Bone marrow (tissue), 2 donors: Measurements from ENCODE around the gene INPP5A.

Experiments used
- DNase-seq, 2 donors: peaks; one replicate each; lab custom pipeline; 2025; lab: John Stamatoyannopoulos, UW

The INPP5A gene

DNA sequence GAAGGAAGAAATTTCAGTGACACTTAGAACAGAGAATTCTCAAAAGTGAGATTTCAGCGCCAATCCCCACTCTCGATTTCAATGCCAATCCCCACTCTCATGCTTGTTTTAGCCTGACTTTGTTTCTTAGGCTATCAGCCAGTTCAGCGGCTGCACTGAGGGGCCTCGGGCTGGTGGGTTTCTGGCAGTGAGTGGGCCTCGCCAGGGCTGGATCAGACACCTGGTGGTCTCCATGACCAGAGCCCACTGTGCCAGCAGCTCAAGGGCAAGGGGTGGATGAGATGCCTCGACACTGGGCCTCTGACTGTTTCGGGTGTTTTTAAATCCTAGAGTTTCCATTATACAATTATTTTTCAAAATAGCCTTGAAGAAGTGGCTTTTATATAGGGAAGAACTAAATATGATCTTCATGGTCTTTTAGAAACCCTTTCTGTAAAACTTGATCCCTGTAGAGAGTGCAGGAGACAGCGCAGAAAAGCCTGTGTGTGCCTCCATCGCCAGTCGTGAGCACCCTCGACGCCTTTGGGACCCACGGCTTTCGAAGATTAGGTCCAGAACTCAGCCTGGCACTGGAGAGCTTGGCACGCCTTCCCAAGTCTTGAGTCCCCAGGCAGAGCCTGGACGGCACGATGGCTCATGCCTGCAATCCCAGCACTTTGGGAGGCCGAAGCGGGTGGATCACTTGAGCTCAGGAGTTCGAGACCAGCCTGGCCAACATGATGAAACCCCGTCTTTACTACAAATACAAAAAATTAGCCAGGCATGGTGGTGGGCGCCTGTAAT is 76.2 kb downstream of the INPP5A start:
- no peak for DNase-seq

DNA sequence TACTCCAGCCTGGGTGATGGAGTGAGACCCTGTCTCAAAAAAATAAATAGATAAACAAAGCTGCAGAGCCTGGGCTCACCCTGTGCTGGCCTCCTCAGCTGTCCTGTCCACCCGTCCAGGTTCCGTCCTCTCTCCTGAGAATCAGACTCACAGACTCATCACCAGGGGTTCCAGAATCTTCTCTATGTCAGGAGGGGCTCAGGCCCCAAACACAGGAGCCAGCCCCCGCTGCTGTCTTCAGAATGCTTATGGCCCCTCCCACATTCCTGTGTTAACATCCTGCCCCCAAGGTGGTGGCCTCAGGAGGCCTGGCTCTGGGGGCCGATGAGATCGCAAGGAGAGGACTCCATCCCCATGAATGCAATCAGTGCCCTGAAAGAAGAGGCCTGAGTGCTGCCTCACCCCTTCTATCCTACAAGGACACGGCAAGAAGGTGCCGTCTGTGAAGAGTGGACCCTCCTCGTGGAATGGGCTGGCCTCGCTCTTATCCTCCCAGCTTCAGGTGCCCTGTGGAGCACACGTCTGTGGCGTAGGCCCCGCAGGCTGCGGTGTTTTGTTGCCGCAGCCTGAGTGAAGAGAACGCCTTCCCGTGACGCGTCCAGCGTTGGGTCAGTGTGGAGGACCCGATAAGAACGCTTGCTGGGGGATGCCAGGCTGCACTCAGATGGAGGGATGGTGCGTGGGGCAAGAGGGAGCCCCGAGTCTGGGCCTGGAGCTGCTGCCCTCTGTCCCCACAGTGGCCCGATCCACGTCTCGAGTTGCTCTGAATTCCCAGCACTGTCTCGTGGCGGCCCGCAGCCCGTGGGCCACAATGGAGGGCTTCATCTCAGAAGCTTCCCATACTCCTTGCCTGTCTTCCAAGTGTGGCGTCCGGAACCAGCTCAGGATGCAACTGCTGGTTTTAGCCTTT is 77.1 kb downstream of the INPP5A start:
- DNase-seq, result no peak

DNA sequence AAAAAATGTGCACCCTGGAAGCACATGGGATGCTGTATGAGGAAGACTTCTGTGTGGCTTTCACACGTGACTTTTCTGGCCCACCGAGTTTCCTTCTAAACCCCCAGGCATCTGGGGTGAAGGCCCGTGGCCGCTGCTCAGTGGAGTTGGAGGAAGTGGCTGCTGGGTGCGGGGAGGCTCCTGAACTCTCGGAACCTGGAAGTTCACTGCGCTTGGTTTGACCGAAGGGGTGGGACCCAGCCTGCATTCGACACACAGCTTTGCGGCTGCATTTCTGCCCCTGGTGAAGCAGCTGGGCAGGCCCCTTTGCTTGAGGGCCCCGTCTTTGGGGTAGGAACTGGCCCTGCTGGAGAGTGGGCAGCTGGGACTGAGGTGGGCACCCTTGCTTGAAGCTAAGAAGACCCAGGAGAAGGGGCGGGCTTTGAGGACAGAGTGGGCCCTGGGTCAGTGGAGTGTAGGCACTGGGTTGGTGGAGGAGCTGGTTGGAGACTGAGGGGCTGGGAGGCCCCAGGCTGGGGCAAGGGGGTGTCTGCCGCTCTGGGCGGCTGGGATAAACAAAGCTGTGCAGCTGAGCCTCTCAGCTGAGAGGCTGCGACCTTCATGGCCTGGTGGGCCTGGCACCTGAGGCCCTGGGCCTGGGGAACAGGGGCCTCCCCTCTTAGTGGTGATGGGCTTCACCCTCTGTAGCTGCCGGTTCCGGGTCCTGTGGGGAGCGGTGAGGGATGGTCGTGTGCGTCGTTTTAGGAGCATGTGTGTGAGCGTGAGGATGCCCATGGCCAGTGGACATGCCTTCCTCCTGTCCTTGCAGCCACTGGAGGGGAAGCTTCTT is 78.0 kb downstream of the INPP5A start:
- DNase-seq, result no peak

DNA sequence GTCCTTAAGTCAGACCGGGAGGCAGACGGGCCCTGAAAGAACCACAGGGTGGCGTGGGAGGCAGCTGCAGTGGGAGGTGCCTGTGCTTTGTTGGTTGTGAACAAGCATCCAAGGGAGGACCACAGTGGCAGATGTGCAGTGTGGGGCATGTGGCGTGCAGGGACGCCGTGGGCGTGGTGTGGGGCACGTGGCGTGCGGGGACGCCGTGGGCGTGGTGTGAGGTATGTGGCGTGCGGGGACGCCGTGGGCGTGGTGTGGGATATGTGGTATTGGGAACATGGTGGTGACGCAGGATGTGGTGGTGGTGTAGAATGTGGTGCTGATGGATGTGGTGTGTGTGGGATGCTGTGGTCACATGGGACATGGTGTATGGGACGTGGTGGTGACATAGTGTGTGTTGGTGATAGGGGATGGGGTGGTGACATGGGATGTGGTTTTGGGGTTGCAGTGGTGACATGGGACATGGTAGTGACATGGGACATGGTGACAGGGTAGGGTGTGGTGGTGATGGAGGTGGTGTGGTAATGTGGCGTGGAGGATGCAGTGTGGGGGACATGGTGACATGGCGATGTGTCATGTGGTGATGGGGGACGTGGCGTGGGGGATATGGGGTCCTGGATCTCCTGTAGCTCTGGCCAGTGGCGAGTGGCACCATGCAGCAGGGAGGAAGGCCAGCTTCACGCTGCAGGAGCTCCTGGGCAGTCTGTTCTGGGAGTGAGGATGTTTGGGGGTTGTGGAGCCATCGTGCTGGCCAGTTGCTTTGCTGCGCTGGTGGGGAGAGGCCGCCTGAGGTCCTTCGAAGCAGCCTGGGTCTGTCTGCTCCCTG is 78.8 kb downstream of the INPP5A start:
- no peak for DNase-seq

DNA sequence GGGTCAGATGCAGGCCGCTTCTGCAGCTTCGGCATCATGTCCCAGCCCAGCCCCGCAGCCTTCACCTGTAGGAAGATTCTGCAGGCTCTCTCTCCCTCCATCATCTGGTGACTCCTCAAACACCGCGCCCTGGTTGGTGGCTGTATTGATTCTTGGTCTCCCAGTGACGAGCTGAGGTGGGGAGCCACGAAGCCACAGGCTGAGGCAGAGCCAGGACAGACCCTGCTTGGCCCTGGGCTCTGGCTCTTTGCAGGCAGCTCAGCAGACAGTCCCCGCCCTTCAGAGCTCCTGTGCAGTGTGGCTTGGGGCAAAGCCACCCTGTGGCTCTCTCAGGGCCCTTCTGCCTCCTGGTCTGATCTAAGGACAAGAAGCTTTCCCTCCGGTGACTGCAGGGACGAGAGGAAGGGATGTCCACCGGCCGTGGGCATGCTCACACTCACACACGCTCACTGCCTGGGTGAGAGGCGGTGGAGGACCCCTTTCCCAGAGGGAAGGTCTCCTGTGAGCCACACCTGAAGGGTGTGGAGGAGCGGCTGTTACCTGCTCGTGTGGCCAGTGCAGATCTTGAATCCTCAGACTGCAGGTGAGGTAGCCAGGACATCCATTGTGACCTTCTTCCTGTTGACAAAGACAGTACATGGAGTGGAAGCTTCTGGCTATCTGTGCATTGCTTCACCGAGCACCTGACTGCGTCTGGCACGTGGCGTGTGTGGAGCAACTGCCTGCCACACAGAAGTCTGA is 79.6 kb downstream of the INPP5A start:
- DNase-seq, result no peak

DNA sequence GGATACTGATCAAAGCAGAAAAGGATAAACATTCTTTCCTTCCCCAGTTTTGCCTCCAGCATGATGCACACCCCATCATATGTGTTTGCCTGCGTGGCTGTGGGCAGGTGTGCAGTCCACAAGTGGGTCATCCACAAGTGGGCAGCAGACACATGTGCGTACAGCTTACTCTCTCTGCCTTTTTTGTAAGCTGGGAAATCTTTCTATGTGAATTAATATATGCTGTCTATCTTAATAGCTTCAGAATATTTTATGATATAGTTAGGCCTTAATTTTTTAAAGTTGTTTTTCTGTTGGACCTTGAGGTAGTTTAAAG is 80.1 kb downstream of the INPP5A start:
- DNase-seq, result no peak

DNA sequence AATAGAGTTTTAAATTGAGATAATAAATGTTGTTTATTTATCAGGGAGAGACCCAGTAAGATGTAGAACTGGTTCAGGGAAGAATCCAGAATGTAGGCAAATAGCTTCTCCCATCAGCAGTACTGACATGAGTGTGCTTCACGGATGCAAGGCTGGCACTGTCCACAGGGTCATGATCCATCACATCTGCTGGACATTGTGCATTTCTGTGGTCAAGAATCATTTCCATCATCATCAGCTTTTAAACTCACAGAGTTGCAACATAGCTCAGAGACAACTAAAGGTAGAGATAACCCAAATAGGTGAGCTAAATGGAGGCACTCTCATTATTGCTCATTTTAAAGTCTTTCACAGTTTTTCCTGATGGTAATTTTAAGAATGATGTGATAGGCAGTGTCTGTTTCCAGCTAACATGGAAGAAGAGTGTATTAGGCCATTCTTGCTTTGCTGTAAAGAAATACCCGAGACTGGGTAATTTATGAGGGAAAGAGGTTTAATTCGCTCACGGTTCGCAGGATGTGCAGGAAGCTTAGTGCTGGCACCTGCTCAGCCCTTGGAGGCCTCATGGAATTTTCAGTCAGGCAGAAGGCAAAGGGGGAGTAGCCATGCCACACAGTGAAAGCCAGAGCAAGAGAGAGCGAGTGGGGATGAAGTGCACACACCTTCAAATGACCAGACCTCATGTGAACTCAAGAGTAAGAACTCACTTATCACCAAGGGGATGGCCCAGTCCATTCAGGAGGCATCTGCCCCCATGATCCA is 80.8 kb downstream of the INPP5A start:
- no peak for DNase-seq

GRCh38 chr10:132619927-132620326 is 82.3 kb downstream of the INPP5A start:
- DNase-seq, result no peak

- DNase-seq, result no peak
Measured at GRCh38 chr10:132624061-132624846, 86.7 kb downstream of the INPP5A start.

DNA sequence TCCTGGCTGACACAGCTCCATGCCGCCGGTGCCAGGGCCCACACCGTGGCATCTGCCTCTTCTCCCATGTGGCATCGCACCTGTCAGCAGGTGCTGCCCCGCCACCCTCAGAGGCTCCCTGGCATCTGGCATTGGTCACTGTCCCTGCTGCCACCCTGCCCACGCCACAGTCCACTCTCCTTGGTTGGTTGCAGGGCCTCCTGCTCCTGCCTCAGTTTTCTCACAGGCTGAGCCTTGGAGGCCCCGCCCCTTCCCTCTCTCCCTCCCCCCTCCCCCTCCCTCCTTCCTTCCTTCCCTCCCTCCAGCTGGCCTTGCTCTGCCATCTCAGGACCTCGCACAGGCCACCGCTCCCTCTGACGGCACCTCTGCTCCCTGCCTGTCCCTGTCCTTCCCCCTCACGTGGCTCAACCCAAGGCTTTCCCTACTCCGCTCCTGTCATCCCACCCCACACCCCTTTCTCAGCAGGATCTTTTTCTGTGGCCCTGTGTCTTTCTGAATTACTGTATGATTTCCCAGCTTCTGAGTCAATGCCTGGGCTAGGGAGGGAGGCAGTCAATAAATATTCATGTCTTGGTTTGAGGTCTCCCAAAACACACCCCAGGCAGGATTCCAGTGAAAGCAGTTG is 87.4 kb downstream of the INPP5A start:
- no peak for DNase-seq

GRCh38 chr10:132626019-132626760 is 88.6 kb downstream of the INPP5A start:
- DNase-seq, result no peak

GRCh38 chr10:132626761-132627665 is 89.4 kb downstream of the INPP5A start:
- DNase-seq, result no peak

- DNase-seq, result peak; percentile 21 to 69
Measured at GRCh38 chr10:132627666-132628531, 90.3 kb downstream of the INPP5A start.

GRCh38 chr10:132628966-132629900 is 91.6 kb downstream of the INPP5A start:
- no peak for DNase-seq

DNA sequence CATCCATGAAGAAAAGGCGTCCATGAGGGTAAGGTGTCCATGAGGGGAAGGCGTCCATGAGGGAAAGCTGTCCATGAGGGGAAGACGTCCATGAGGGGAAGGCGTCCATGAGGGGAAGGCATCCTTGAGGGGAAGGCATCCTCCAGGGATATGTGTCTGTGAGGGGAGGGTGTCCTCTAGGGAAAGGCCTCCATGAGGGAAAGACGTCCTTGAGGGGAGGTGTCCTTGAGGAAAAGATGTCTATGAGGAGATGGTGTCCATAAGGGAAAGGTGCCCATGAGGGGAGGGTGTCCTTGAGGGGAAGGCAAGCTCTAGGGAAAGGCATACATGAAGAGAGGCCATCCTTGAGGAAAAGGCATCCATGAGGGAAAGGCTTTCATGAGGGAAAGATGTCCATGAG is 92.6 kb downstream of the INPP5A start:
- no peak for DNase-seq
